GM18870 (cell line): ENCODE measurements around the gene NAMPT.
A peak's percentile ranks its signal among the peaks of the same experiment; 100 is the strongest.
"Not testable (repeated sequence)": the region's sequence is repeated elsewhere in the genome, so short reads cannot be mapped to it uniquely, and the experiment has no call there.

ENCODE experiments used
- ATAC-seq: cut with Tn5 transposase; IDR thresholded peaks from one replicate; pipeline ENCODE4 v1.9.1; 2021; ENCODE audit warnings: moderate library complexity; ENCODE audit not compliant: unreplicated experiment

Gene NAMPT

GRCh38 chr7:106305732-106306131 is 20.9 kb upstream of the NAMPT start:
- no peak for ATAC-seq

GRCh38 chr7:106304568-106304967 is 19.8 kb upstream of the NAMPT start:
- ATAC-seq: no peak

GRCh38 chr7:106298631-106299030 is 13.8 kb upstream of the NAMPT start:
- ATAC-seq: not testable (repeated sequence)

GRCh38 chr7:106298155-106298554 is 13.4 kb upstream of the NAMPT start:
- ATAC-seq: not testable (repeated sequence)

GRCh38 chr7:106294334-106294733 is 9.6 kb upstream of the NAMPT start:
- no peak for ATAC-seq

GRCh38 chr7:106291247-106291646 is 6.5 kb upstream of the NAMPT start:
- ATAC-seq: no peak

- no peak for ATAC-seq
Observed at GRCh38 chr7:106290319-106290718, 5.5 kb upstream of the NAMPT start.

GRCh38 chr7:106289848-106290247 is 5.1 kb upstream of the NAMPT start:
- ATAC-seq: no peak

- no peak for ATAC-seq
Observed at GRCh38 chr7:106288263-106288662, 3.5 kb upstream of the NAMPT start.

GRCh38 chr7:106287786-106288185 is 3.0 kb upstream of the NAMPT start:
- ATAC-seq: no peak

GRCh38 chr7:106285855-106286492 is 1.2 kb upstream of the NAMPT start:
- peak; percentile 50 for ATAC-seq

- peak; percentile 64 for ATAC-seq
Observed at GRCh38 chr7:106285051-106285854, 470 bp upstream of the NAMPT start.

- ATAC-seq: no peak
Observed at GRCh38 chr7:106283831-106284713, 711 bp downstream of the NAMPT start.

GRCh38 chr7:106283501-106283830 is 1.3 kb downstream of the NAMPT start:
- no peak for ATAC-seq

GRCh38 chr7:106282852-106283251 is 1.9 kb downstream of the NAMPT start:
- ATAC-seq: no peak

- ATAC-seq: no peak
Observed at GRCh38 chr7:106282390-106282789, 2.4 kb downstream of the NAMPT start.

GRCh38 chr7:106281585-106282318 is 3.0 kb downstream of the NAMPT start:
- no peak for ATAC-seq

GRCh38 chr7:106281127-106281526 is 3.7 kb downstream of the NAMPT start:
- ATAC-seq: no peak

GRCh38 chr7:106279425-106280197 is 5.2 kb downstream of the NAMPT start:
- ATAC-seq: no peak

GRCh38 chr7:106278695-106279094 is 6.1 kb downstream of the NAMPT start:
- no peak for ATAC-seq
